GM12878 (cell line): ENCODE results near the gene XKR3.

Experiments
- CTCF ChIP-seq, 3 experiments: IDR thresholded peaks in 2 of 3; conservative IDR thresholded peaks in 1 of 3; 2 replicates each; pipeline ENCODE4 v1.5.1; 2011; ENCODE audit warnings: low read depth in 3 of 3, low read length in 3 of 3, mild to moderate bottlenecking in 3 of 3, control low read depth in 2 of 3, moderate library complexity in 2 of 3, inconsistent platforms in 1 of 3, mixed read lengths in 1 of 3; ENCODE audit not compliant: control insufficient read depth in 2 of 3, insufficient read depth in 1 of 3; ENCODE audit errors: extremely low read depth in 1 of 3
- EGR1 ChIP-seq, 2 experiments: IDR thresholded peaks; 1 replicate in 1 of 2; 2 replicates in 1 of 2; pipeline ENCODE4 v1.6.1; 2011 to 2012; ENCODE audit warnings: low read depth in 2 of 2, low read length in 2 of 2, borderline replicate concordance in 1 of 2, mild to moderate bottlenecking in 1 of 2, moderate library complexity in 1 of 2
- FOS ChIP-seq: IDR thresholded peaks from 3 replicates; pipeline ENCODE4 v1.6.1; 2011; ENCODE audit warnings: borderline replicate concordance; ENCODE audit not compliant: insufficient read length; ENCODE audit errors: extremely low read depth
- POLR2A ChIP-seq: IDR thresholded peaks from 2 replicates; pipeline ENCODE4 v1.6.1; 2011; ENCODE audit warnings: low read depth, mild to moderate bottlenecking, low read length
- TARDBP ChIP-seq: IDR thresholded peaks from 2 replicates; pipeline ENCODE4 v1.6.1; 2016; ENCODE audit warnings: borderline replicate concordance
- TBL1XR1 ChIP-seq: IDR thresholded peaks from 2 replicates; pipeline ENCODE4 v1.6.1; 2012; ENCODE audit warnings: low read depth, low read length, improper control_type of control experiment

- TF ChIP-seq CTCF (IDR thresholded peaks at IDR 0.05 in 2 of 3, conservative IDR thresholded peaks at IDR 0.05 in 1 of 3; ENCODE audit: control insufficient read depth in 2 of 3, extremely low read depth in 1 of 3, insufficient read depth in 1 of 3, low read depth in 3 of 3, low read length in 3 of 3) = no peak
- no peak for TF ChIP-seq EGR1 (IDR thresholded peaks at IDR 0.05; ENCODE audit: borderline replicate concordance in 1 of 2, low read depth in 2 of 2, low read length in 2 of 2)
- TF ChIP-seq POLR2A = no peak
- no peak for TF ChIP-seq TARDBP
- TF ChIP-seq TBL1XR1 = no peak
- no peak for TF ChIP-seq FOS
These were observed 20.3 kb downstream of the XKR3 start for GRCh38 chr22:16804882-16805281.
